GM10266 (cell line): ENCODE measurements around the gene FBXL2.

Source experiments
- DNase-seq: peaks from one replicate; pipeline ENCODE4 v3.0.0; 2012; ENCODE audit errors: extremely low spot score
- CTCF ChIP-seq: IDR thresholded peaks from 2 replicates; pipeline ENCODE4 v1.5.1; 2012; ENCODE audit warnings: mild to moderate bottlenecking, low read depth; ENCODE audit not compliant: control insufficient read depth, insufficient read depth; ENCODE audit errors: missing control alignments

The FBXL2 gene

GRCh38 chr3:33385423-33385822 is 108.2 kb downstream of the FBXL2 start:
- TF ChIP-seq CTCF = no peak
- no peak for DNase-seq

GRCh38 chr3:33386631-33387030 is 109.4 kb downstream of the FBXL2 start:
- TF ChIP-seq CTCF = no peak
- DNase-seq = no peak

- DNase-seq = no peak
- TF ChIP-seq CTCF = no peak
Measured at GRCh38 chr3:33388374-33389100, 111.3 kb downstream of the FBXL2 start.

GRCh38 chr3:33389908-33390307 is 112.7 kb downstream of the FBXL2 start:
- no peak for TF ChIP-seq CTCF
- no peak for DNase-seq

GRCh38 chr3:33391255-33391995 is 114.2 kb downstream of the FBXL2 start:
- no peak for TF ChIP-seq CTCF
- no peak for DNase-seq

GRCh38 chr3:33392144-33392543 is 114.9 kb downstream of the FBXL2 start:
- TF ChIP-seq CTCF = no peak
- no peak for DNase-seq

GRCh38 chr3:33392703-33393125 is 115.5 kb downstream of the FBXL2 start:
- no peak for TF ChIP-seq CTCF
- DNase-seq = no peak
